Measurements from ENCODE around the gene CECR2. TPM values are rescaled to one million over a fixed set of nuclear protein-coding genes. Genes with fewer than 3 reads are reported as not detected.

CECR2 gene
- total and polyA plus RNA-seq, 10 of the 15 experiments (the other 5 are each of a cell fraction or from before 2014, with no cell fraction given) = 0.01 to 0.08 (median 0.01) TPM; not detected in 7

GRCh38 chr22:17411213-17411612, 42.0 kb downstream of the CECR2 start:
- RAD21 ChIA-PET (ENCODE audit: unreplicated experiment) = no interaction called here
- Histone ChIP-seq H2AFZ (ENCODE audit: control insufficient read depth, low read depth, low read length) (no peak overlapping the region), H3K36me3 (ENCODE audit: control insufficient read depth in 2 of 2, insufficient read depth in 2 of 2, low read length in 1 of 2) (no peaks in the 10 kb centered on the region), H3K79me2 (ENCODE audit: control insufficient read depth, insufficient read depth, low read length) (no peaks in the 10 kb centered on the region), H3K9ac (ENCODE audit: control insufficient read depth, insufficient read depth, low read length) (no peak overlapping the region), H3K9me3 (replicated peaks; ENCODE audit: control insufficient read depth, insufficient read depth, low read length) (no peaks in the 10 kb centered on the region), H3K27me3 (replicated peaks in 1 of 2; ENCODE audit: control insufficient read depth in 2 of 2, insufficient read depth in 2 of 2, low read length in 1 of 2) (peaks cover 0 to 2% of the 10 kb centered on the region in 2 experiments; a peak in 2 of 4 replicates), H3K4me3 (no peak overlapping the region), H3K27ac (ENCODE audit: control insufficient read depth, insufficient read depth) (no peak overlapping the region), H4K20me1 (ENCODE audit: control insufficient read depth, insufficient read depth) (no peaks in the 10 kb centered on the region), H3K4me1 (ENCODE audit: control insufficient read depth, insufficient read depth, low read length) (no peaks in the 10 kb centered on the region), H3K4me2 (ENCODE audit: control insufficient read depth, insufficient read depth) (no peak overlapping the region)
- POLR2A ChIA-PET = no interaction called here
- SMC1A ChIA-PET (ENCODE audit: uncharacterized antibody, unreplicated experiment) = no interaction called here
- intact Hi-C loops (cut with micrococcal nuclease; ENCODE audit: unreplicated experiment) (no loop called here), in situ Hi-C loops (cut with MboI) (no loop called here)
- 50% methylated on average over 3 of the region's 3 CpGs for WGBS (ENCODE audit: insufficient coverage, insufficient replicate concordance, low lambda C conversion rate, missing lambda C conversion rate)
- CTCF ChIA-PET = no interaction called here
- no peak for DNase-seq (ENCODE audit: low read depth, low spot score)
- BruUV-seq (replicated peaks) = no TSS peak
- no peak for FAIRE-seq
- ATAC-seq = no peak
- TF ChIP-seq RELB (IDR thresholded peaks at IDR 0.05; ENCODE audit: low read depth) (no peak), PAX5 (IDR thresholded peaks at IDR 0.05; ENCODE audit: borderline replicate concordance, low read depth, low read length) (no peak), TARDBP (IDR thresholded peaks at IDR 0.05; ENCODE audit: borderline replicate concordance) (no peak), RUNX3 (IDR thresholded peaks at IDR 0.05; ENCODE audit: low read length) (no peak), TAF1 (IDR thresholded peaks at IDR 0.05; ENCODE audit: borderline replicate concordance, low read depth, low read length) (no peak), CBFB (IDR thresholded peaks at IDR 0.05; ENCODE audit: low read depth) (no peak), GABPA (IDR thresholded peaks at IDR 0.05; ENCODE audit: low read depth) (no peak), HDAC6 (IDR thresholded peaks at IDR 0.05; ENCODE audit: unreplicated experiment) (no peak)

- CTCF ChIA-PET = no interaction called here
- WGBS (ENCODE audit: insufficient coverage, insufficient replicate concordance, low lambda C conversion rate, missing lambda C conversion rate) = 58% methylated on average over 6 of the region's 6 CpGs
- SMC1A ChIA-PET (ENCODE audit: uncharacterized antibody, unreplicated experiment) = no interaction called here
- TF ChIP-seq CHD1 (IDR thresholded peaks at IDR 0.05; ENCODE audit: low read depth, low read length) = no peak
- no peak for TF ChIP-seq RCOR1 (conservative IDR thresholded peaks at IDR 0.05; ENCODE audit: low read depth, low read length)
- no peak for TF ChIP-seq ZBTB11 (CRISPR knock-in tag; IDR thresholded peaks at IDR 0.05)
- no peak for TF ChIP-seq CBFB (IDR thresholded peaks at IDR 0.05; ENCODE audit: low read depth)
- TF ChIP-seq DPF2 (IDR thresholded peaks at IDR 0.05) = no peak
- no peak for TF ChIP-seq NFIC (IDR thresholded peaks at IDR 0.05; ENCODE audit: low read depth, low read length)
- no peak for TF ChIP-seq POU2F2 (IDR thresholded peaks at IDR 0.05; ENCODE audit: borderline replicate concordance, low read depth, low read length)
- TF ChIP-seq JUNB (IDR thresholded peaks at IDR 0.05) = no peak
Measured at GRCh38 chr22:17412232-17412631, 43.0 kb downstream of the CECR2 start.

More at GRCh38 chr22:17412232-17412631, 43.0 kb downstream of the CECR2 start:
- Histone ChIP-seq H3K9ac (ENCODE audit: control insufficient read depth, insufficient read depth, low read length) (no peak overlapping the region), H3K9me3 (replicated peaks; ENCODE audit: control insufficient read depth, insufficient read depth, low read length) (no peaks in the 10 kb centered on the region), H4K20me1 (ENCODE audit: control insufficient read depth, insufficient read depth) (no peaks in the 10 kb centered on the region), H3K4me2 (ENCODE audit: control insufficient read depth, insufficient read depth) (no peak overlapping the region), H3K4me3 (no peak overlapping the region), H3K36me3 (ENCODE audit: control insufficient read depth in 2 of 2, insufficient read depth in 2 of 2, low read length in 1 of 2) (no peaks in the 10 kb centered on the region), H3K27ac (ENCODE audit: control insufficient read depth, insufficient read depth) (no peak overlapping the region), H2AFZ (ENCODE audit: control insufficient read depth, low read depth, low read length) (no peak overlapping the region), H3K4me1 (ENCODE audit: control insufficient read depth, insufficient read depth, low read length) (no peaks in the 10 kb centered on the region), H3K79me2 (ENCODE audit: control insufficient read depth, insufficient read depth, low read length) (no peaks in the 10 kb centered on the region), H3K27me3 (replicated peaks in 1 of 2; ENCODE audit: control insufficient read depth in 2 of 2, insufficient read depth in 2 of 2, low read length in 1 of 2) (peaks cover 0 to 2% of the 10 kb centered on the region in 2 experiments; a peak in 2 of 4 replicates)
- intact Hi-C loops (cut with micrococcal nuclease; ENCODE audit: unreplicated experiment) = no loop called here
- in situ Hi-C loops (cut with MboI) = no loop called here
- FAIRE-seq (no peak), ATAC-seq (no peak), DNase-seq (ENCODE audit: low read depth, low spot score) (no peak)
- POLR2A ChIA-PET = no interaction called here
- RAD21 ChIA-PET (ENCODE audit: unreplicated experiment) = no interaction called here
- BruUV-seq (replicated peaks) = no TSS peak
